ENCODE data around the gene HIVEP3.

HIVEP3 gene

DNA sequence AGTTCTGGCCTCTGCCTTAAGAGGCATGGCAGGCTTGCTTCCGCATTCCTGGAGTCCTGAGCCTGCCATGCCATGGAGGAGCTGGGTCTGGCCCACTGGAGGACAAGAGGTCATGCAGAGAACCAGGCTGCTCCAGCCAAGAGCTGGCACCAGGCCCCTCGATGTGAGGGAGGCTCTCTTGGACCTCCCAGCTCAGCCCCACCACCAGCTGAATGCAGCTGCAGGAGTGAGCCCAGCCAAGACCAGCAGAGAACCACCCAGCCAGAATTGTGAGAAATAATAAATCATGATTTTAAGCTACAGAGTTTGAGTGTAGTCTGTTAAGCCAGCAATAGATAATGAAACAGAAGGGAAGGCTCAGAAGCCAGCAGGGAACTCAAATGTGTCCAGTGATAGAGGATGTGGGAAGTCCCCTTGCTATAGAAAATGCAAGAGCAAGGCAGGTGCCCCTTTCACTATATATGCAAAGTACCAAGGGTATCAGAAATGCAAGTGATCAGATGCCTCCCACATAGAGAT is 118.4 kb downstream of the HIVEP3 start:
- peaks cover 45% of the 10 kb centered on the region for H3F3A ChIP-seq (ENCODE audit: insufficient read depth, low read length)
- peak overlapping the region; percentile 66; the same call in 1 of the 2 replicates for H3K27ac ChIP-seq (ENCODE audit: low read length)
- H3K79me2 ChIP-seq (ENCODE audit: low read length): no peaks in the 10 kb centered on the region
- H3K27me3 ChIP-seq (replicated peaks; ENCODE audit: insufficient read depth, low read length): no peaks in the 10 kb centered on the region
- peak overlapping the region; percentile 69 for H3K4me2 ChIP-seq (ENCODE audit: low read depth, low read length)
- H3K4me1 ChIP-seq (ENCODE audit: low read length): peaks cover 58% of the 10 kb centered on the region
- peak overlapping the region; percentile 3 for H3K4me3 ChIP-seq (ENCODE audit: low read length)
- no peaks in the 10 kb centered on the region for H4K20me1 ChIP-seq (ENCODE audit: insufficient read depth, low read length)
- peak; percentile 80 for DNase-seq
- no peaks in the 10 kb centered on the region for H3K9me2 ChIP-seq (replicated peaks; ENCODE audit: insufficient read depth, low read length)
- no peaks in the 10 kb centered on the region for H3K9me3 ChIP-seq (replicated peaks; ENCODE audit: insufficient read depth, low read length)
- no peaks in the 10 kb centered on the region for H3K36me3 ChIP-seq (replicated peaks; ENCODE audit: insufficient read depth, low read length)
- peak overlapping the region; percentile 2; the same call in 1 of the 2 replicates for H2AFZ ChIP-seq (ENCODE audit: low read length)
- TF ChIP-seq EZH2phosphoT487 (IDR thresholded peaks at IDR 0.05; ENCODE audit: low read length): no peak
- TF ChIP-seq, protein P1, sequence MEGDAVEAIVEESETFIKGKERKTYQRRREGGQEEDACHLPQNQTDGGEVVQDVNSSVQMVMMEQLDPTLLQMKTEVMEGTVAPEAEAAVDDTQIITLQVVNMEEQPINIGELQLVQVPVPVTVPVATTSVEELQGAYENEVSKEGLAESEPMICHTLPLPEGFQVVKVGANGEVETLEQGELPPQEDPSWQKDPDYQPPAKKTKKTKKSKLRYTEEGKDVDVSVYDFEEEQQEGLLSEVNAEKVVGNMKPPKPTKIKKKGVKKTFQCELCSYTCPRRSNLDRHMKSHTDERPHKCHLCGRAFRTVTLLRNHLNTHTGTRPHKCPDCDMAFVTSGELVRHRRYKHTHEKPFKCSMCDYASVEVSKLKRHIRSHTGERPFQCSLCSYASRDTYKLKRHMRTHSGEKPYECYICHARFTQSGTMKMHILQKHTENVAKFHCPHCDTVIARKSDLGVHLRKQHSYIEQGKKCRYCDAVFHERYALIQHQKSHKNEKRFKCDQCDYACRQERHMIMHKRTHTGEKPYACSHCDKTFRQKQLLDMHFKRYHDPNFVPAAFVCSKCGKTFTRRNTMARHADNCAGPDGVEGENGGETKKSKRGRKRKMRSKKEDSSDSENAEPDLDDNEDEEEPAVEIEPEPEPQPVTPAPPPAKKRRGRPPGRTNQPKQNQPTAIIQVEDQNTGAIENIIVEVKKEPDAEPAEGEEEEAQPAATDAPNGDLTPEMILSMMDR (IDR thresholded peaks at IDR 0.05; ENCODE audit: low read length): no peak
- no peak for TF ChIP-seq EZH2 (optimal IDR thresholded peaks at IDR 0.05; ENCODE audit: low read depth, low read length)
- 0 out of 2 replicates have a peak overlapping the region, but pooled peaks have one; percentile 7 for H3K9ac ChIP-seq (ENCODE audit: low read length)

DNA sequence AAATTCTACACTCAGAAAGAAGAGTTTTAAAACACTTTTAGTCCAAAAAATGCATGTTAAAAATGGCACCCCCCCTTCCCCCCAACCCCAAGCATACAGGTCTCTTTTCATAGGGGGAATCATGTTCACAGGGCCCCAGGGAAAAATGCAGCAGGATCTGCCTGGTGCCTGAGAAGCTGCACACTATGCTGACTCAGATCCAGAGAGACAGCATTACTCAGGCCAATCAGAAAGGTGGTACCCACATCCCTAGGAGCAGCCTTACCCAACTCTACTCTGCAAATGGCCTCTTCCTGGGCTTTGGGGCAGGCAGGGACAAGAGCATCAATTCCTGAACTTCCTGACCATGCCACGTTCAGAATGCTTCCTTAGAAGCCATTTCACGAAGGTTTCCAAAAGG is 119.0 kb downstream of the HIVEP3 start:
- no peaks in the 10 kb centered on the region for H3K27me3 ChIP-seq (replicated peaks; ENCODE audit: insufficient read depth, low read length)
- H2AFZ ChIP-seq (ENCODE audit: low read length): no peak overlapping the region
- no peaks in the 10 kb centered on the region for H3K9me3 ChIP-seq (replicated peaks; ENCODE audit: insufficient read depth, low read length)
- no peaks in the 10 kb centered on the region for H3K79me2 ChIP-seq (ENCODE audit: low read length)
- H3K36me3 ChIP-seq (replicated peaks; ENCODE audit: insufficient read depth, low read length): no peaks in the 10 kb centered on the region
- H3K4me2 ChIP-seq (ENCODE audit: low read depth, low read length): peak overlapping the region; percentile 69
- peaks cover 45% of the 10 kb centered on the region for H3F3A ChIP-seq (ENCODE audit: insufficient read depth, low read length)
- H3K4me1 ChIP-seq (ENCODE audit: low read length): peaks cover 57% of the 10 kb centered on the region
- H3K9me2 ChIP-seq (replicated peaks; ENCODE audit: insufficient read depth, low read length): no peaks in the 10 kb centered on the region
- DNase-seq: no peak
- no peak for TF ChIP-seq EZH2 (optimal IDR thresholded peaks at IDR 0.05; ENCODE audit: low read depth, low read length)
- no peak for TF ChIP-seq EZH2phosphoT487 (IDR thresholded peaks at IDR 0.05; ENCODE audit: low read length)
- TF ChIP-seq, protein P1 (IDR thresholded peaks at IDR 0.05; ENCODE audit: low read length): no peak
- peak overlapping the region; percentile 3 for H3K4me3 ChIP-seq (ENCODE audit: low read length)
- H3K27ac ChIP-seq (ENCODE audit: low read length): peak overlapping the region; percentile 66; the same call in 1 of the 2 replicates
- H3K9ac ChIP-seq (ENCODE audit: low read length): 0 out of 2 replicates have a peak overlapping the region, but pooled peaks have one; percentile 7
- no peaks in the 10 kb centered on the region for H4K20me1 ChIP-seq (ENCODE audit: insufficient read depth, low read length)

DNA sequence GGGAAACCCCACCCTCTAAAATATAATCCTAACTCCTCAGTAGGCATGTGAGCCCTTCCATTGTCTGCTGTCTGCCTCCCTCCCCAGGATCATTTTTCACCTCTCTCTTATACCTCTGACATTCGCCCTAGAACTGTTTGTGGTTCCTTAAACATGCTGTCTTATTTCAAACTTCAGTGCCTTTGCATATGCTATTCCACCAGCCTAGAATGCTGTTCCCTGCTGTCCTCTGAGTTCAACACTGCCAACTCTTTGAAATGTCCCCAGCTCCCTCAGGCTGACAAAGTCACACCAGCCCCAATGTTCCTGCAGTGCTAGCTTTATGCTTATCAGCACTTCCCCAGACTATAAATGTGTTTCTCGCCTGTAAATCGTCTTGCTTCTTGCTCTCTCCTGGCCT is 119.5 kb downstream of the HIVEP3 start:
- no peak for DNase-seq
- Histone ChIP-seq H4K20me1 (ENCODE audit: insufficient read depth, low read length) (no peaks in the 10 kb centered on the region), H3K4me2 (ENCODE audit: low read depth, low read length) (0 out of 2 replicates have a peak overlapping the region, but pooled peaks have one; percentile 69), H3K27me3 (replicated peaks; ENCODE audit: insufficient read depth, low read length) (no peaks in the 10 kb centered on the region), H3K79me2 (ENCODE audit: low read length) (no peaks in the 10 kb centered on the region), H3K36me3 (replicated peaks; ENCODE audit: insufficient read depth, low read length) (no peaks in the 10 kb centered on the region), H3K9me3 (replicated peaks; ENCODE audit: insufficient read depth, low read length) (no peaks in the 10 kb centered on the region), H2AFZ (ENCODE audit: low read length) (no peak overlapping the region), H3K4me3 (ENCODE audit: low read length) (no peak overlapping the region), H3F3A (ENCODE audit: insufficient read depth, low read length) (peaks cover 42% of the 10 kb centered on the region), H3K4me1 (ENCODE audit: low read length) (peaks cover 52% of the 10 kb centered on the region), H3K9ac (ENCODE audit: low read length) (no peak overlapping the region), H3K9me2 (replicated peaks; ENCODE audit: insufficient read depth, low read length) (no peaks in the 10 kb centered on the region), H3K27ac (ENCODE audit: low read length) (no peak overlapping the region)
- TF ChIP-seq EZH2phosphoT487 (IDR thresholded peaks at IDR 0.05; ENCODE audit: low read length) (no peak), EZH2 (optimal IDR thresholded peaks at IDR 0.05; ENCODE audit: low read depth, low read length) (no peak)
- TF ChIP-seq, protein P1 (IDR thresholded peaks at IDR 0.05; ENCODE audit: low read length): no peak
